ENCODE results near the gene MYH11. TPM values are rescaled to one million over a fixed set of nuclear protein-coding genes. Genes with fewer than 3 reads are reported as not detected.

MYH11 gene
- total and polyA plus RNA-seq, 2 of the 13 experiments (the other 11 are each of a cell fraction or from before 2014, with no cell fraction given) = not detected

- Histone ChIP-seq H2AFZ (ENCODE audit: low read length) (no peak overlapping the region), H4K20me1 (ENCODE audit: insufficient read depth, low read length) (no peaks in the 10 kb centered on the region), H3K27ac (ENCODE audit: extremely low read length, insufficient read depth, low read length) (no peak overlapping the region), H3K4me2 (ENCODE audit: low read depth, low read length) (no peak overlapping the region), H3K9me3 (ENCODE audit: low read length) (no peaks in the 10 kb centered on the region), H3K36me3 (replicated peaks in 1 of 2; ENCODE audit: control insufficient read depth in 1 of 2, insufficient read depth in 2 of 2, low read length in 2 of 2) (no peaks in the 10 kb centered on the region), H3K4me3 (replicated peaks in 1 of 3; ENCODE audit: insufficient read depth in 1 of 3, low read depth in 2 of 3, low read length in 3 of 3) (no peak overlapping the region), H3K27me3 (ENCODE audit: control insufficient read depth in 1 of 2, insufficient read depth in 2 of 2, low read length in 2 of 2) (peaks cover 0 to 10% of the 10 kb centered on the region in 2 experiments; a peak in 4 of 5 replicates), H3K79me2 (ENCODE audit: insufficient read depth, low read length) (no peaks in the 10 kb centered on the region), H3K4me1 (ENCODE audit: insufficient read depth, low read length) (no peaks in the 10 kb centered on the region), H3K9ac (ENCODE audit: insufficient read depth, low read depth, low read length) (no peak overlapping the region)
- POLR2A ChIA-PET = no interaction called here
- in situ Hi-C loops (cut with HindIII; ENCODE audit: extremely low pct_ligation_motif_present, low pct_unique_long_range_greater_than_20kb) = no loop called here
- peak; percentile 73 for DNase-seq (ENCODE audit: low spot score)
- CTCF ChIA-PET (ENCODE audit: low intra/inter-chr PET ratio, low total read pairs) = interaction anchor here (1.4 to 2.8 kb wide), 3 partner anchors 56 to 429 kb away, joined by 5 to 30 read pairs (median 18); no protein-coding TSS in a partner anchor
- no TSS peak for BruUV-seq (replicated peaks)
- WGBS (ENCODE audit: low lambda C conversion rate) = 33% methylated on average over 3 of the region's 3 CpGs
- intact Hi-C loops (cut with micrococcal nuclease; ENCODE audit: unreplicated experiment) = loop anchor here (1.0 to 5.0 kb wide), 3 partner anchors 56 to 421 kb away; no protein-coding TSS in a partner anchor
- ATAC-seq = peak; percentile 96
- FAIRE-seq = peak; percentile 96
- TF ChIP-seq PHB2 (IDR thresholded peaks at IDR 0.05; ENCODE audit: partially characterized antibody) (no peak), HMG20B (CRISPR knock-in tag; conservative IDR thresholded peaks at IDR 0.05) (no peak), ZNF788 (CRISPR knock-in tag; IDR thresholded peaks at IDR 0.05; ENCODE audit: borderline replicate concordance) (0 out of 2 replicates have a peak, but pooled peaks have one; percentile 25), PLRG1 (conservative IDR thresholded peaks at IDR 0.05) (no peak), ATF3 (CRISPR knock-in tag; IDR thresholded peaks at IDR 0.05) (no peak), ZIK1 (CRISPR knock-in tag; IDR thresholded peaks at IDR 0.05; ENCODE audit: borderline replicate concordance, low read depth) (no peak), CREB3 (CRISPR knock-in tag; IDR thresholded peaks at IDR 0.05) (no peak), RAD21 (CRISPR knock-in tag; IDR thresholded peaks at IDR 0.05) (peak; percentile 86), REST (IDR thresholded peaks at IDR 0.05; ENCODE audit: borderline replicate concordance in 1 of 2, low read depth in 1 of 2, low read length in 2 of 2) (peak in 1 of 2 experiments; percentile 86; a peak in 3 of 4 replicates), TEAD3 (CRISPR knock-in tag; optimal IDR thresholded peaks at IDR 0.05; ENCODE audit: borderline replicate concordance) (peak; percentile 23), ZNF704 (CRISPR knock-in tag; IDR thresholded peaks at IDR 0.05; ENCODE audit: borderline replicate concordance) (no peak)
Observed at GRCh38 chr16:15765880-15766279, 90.9 kb downstream of the MYH11 start.

Measured in HepG2 (cell line).